Stimulated activated naive CD8-positive, alpha-beta T cell treated with anti-CD3 and anti-CD28 coated beads, Interleukin-15, Interleukin-2, amounts not matched to agents 100 U/mL and 50 U/mL, for 24 hours (primary cell): Measurements from ENCODE around the gene LPCAT1.

Experiments
- ATAC-seq: fragments of 150-1000 bp; cut with Tn5 transposase; one replicate; pipeline ENCODE4 v1.10.0; 2021
- DNase-seq: peaks from one replicate; pipeline ENCODE4 v3.0.0; 2021

The LPCAT1 gene

DNA sequence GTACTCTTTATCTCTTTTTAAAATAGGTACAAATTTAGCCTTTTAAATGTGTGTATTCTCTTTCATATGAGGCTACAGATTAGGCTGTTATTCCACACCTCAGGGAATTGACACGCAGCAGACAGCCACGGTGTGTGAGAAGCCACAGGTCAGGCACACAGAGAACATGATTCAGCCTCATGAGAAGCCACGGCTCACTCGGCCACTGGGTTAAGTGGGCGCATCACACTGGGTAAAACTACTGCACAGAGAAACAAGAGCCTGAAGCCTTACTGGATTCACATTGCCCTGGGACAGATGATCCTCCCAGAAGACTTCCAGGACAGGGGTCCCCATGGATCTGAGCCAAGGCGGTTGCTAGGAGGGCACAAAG is 28.2 kb downstream of the LPCAT1 start:
- ATAC-seq, result no peak
- DNase-seq, result no peak

DNA sequence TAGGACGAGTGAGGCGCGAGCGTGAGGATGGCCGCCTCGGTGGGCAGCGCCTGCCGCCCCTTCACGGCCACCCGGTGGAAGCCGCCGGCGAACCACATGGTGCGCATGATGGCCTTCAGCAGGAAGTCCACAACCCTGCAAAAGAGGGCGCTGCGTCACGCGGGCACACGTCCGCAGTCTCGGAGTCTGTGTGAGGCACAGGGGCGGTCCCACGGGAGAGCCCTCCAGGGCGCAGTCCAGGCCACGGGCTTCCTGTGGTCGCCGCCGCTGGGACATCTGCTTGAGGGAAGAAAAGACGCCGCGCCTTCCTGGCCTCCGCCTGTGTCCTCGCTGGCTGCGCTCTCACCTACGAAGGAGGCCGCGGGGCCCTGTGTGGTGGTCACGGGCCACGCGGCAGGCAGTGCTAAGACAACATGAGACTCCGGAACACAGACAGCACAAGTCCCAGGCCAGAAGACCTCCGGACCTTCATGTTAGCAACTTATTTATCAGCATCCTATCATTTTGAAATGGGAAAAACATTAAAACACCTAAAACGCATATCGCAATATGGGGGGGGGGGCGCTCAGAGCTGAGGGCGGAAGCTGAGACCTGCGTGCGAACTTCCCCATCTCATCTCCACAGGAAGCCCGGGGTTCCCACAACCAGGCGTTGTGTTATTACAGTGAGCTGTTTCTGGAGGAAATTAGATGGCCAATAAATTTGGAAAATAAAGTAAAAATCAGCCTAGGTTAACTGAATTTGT is 28.8 kb downstream of the LPCAT1 start:
- DNase-seq (peak; percentile 28), ATAC-seq (peak; percentile 15)

GRCh38 chr5:1493941-1494340 is 29.8 kb downstream of the LPCAT1 start:
- ATAC-seq (no peak), DNase-seq (no peak)

DNA sequence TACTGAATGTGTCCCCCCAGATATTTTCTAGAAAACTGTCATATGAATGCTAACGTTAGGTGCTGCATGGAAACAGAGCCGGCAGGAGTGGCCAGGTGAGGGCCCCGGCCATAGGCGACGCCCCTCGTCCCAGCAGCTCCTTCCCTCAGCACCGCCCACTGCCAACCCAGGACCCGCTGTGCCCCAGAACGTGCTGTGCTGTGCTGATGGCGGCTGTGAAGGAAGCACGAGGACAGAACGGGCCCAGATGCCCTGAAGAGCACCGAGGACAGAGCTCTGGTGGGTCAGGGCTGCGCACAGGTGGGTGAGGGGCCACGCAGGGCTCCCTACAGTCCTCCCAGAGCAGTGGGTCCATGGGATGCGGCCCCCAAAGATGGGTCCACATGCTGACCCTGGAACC is 30.3 kb downstream of the LPCAT1 start:
- no peak for ATAC-seq
- DNase-seq, result no peak

DNA sequence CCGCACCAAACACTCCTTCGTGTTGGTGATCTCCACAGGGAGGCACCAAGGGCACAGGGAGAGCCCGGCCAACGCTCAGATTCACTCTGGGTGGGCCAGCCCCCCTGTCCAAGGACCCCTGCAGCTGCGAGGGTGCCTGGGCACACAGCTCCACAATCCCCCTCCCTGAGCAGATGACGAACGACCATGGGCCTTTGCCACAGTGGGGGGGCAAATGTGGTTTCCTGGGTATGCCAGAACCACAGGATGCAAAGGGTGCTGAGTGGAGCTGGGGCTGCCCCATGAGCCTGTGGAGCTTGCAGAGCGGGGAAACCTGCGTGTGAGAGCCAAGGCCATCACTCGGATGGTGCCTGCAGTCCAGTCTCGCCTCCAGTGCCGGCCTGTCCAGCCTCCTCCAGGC is 31.0 kb downstream of the LPCAT1 start:
- ATAC-seq (peak; percentile 4), DNase-seq (peak; percentile 51)

GRCh38 chr5:1490376-1490775 is 33.4 kb downstream of the LPCAT1 start:
- no peak for ATAC-seq
- DNase-seq, result no peak

DNA sequence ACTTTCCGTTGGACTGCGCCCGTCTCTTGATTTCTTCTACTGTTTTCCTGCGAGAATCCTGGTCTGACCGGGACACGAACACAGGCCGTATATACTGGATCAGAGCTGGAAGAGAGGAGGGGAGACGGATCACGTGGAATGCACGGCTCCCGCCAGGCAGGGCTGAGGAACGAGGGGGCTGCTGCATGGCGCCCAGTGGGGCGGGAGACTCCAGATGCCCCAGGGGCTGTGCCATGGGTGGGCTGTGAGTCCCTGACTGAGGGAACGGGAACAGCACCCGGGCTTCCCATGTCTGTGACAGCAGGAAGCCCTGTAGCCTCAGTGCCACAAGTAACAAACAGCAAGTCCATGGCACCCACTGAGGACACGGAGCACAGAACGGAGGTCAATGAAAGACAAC is 34.0 kb downstream of the LPCAT1 start:
- ATAC-seq, result no peak
- DNase-seq, result no peak

- DNase-seq (peak; percentile 62), ATAC-seq (peak; percentile 85)
Observed at GRCh38 chr5:1488882-1489680, 34.7 kb downstream of the LPCAT1 start.

- no peak for DNase-seq
- ATAC-seq, result no peak
Observed at GRCh38 chr5:1487079-1487764, 36.5 kb downstream of the LPCAT1 start.

GRCh38 chr5:1486271-1486670 is 37.5 kb downstream of the LPCAT1 start:
- ATAC-seq (no peak), DNase-seq (no peak)

GRCh38 chr5:1485579-1486118 is 38.1 kb downstream of the LPCAT1 start:
- DNase-seq, result no peak
- ATAC-seq, result no peak

GRCh38 chr5:1484730-1485578 is 38.8 kb downstream of the LPCAT1 start:
- ATAC-seq (peak; percentile 38), DNase-seq (peak; percentile 55)

DNA sequence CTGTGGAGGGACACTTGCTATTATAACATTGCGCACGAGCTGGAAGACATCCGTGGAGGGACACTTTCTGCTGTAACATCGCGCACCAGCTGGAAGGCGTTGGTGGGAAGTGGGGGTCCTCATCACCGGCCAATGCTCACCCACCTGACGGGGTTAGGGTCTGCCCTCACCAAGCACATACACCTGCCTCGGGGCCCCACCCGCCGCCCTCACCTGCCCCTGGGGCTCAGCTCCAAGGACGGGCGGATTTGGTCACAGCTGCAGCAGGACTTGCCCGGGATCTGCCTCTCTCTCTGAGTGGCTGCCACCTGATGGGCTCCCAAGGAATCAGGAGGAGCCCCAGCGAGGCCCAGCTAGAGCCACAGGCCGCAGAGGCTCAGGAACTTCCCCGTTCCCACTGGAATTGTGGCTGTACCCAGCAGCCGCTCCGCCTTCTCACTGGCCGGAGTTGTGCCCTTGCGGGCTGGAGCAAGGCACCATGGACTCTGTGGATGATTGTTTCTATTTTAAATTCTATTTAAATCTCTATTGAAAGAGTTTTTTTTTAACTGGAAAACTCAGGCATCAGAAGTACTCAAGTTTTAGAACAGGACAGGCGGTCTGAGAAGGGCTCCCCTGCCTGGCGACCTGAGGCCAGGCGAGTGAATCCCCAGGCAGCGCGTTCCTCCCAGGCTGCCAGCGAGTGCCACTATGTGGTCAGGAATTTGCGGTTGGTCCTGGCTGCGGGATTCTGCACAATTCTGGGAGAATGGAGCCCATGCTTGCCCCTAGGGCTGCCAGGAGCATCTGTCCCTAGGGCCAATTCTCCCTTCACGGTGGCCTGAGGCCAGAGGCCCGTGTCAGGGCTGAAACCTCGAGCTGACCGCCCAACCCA is 39.7 kb downstream of the LPCAT1 start:
- ATAC-seq (no peak), DNase-seq (no peak)

DNA sequence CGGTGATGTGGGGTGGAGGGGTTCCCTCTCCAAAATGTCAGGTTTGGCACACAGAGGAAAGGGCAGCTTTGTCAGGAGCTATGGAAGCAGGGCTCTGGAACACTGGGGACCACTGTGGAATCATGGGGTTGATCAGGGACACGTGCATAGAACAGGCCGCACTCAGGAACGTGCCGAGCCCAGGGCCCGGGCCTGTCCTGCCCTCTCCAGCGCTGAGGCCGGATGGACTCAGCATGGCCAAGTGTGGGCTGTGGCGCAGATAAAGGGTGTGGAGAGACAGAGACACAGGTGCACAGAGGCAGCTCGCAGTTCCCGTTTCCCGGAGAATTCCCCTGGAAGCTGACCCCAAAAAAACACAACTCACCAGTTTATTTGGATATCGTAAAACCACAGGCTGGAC is 40.7 kb downstream of the LPCAT1 start:
- ATAC-seq, result no peak
- DNase-seq, result no peak

DNA sequence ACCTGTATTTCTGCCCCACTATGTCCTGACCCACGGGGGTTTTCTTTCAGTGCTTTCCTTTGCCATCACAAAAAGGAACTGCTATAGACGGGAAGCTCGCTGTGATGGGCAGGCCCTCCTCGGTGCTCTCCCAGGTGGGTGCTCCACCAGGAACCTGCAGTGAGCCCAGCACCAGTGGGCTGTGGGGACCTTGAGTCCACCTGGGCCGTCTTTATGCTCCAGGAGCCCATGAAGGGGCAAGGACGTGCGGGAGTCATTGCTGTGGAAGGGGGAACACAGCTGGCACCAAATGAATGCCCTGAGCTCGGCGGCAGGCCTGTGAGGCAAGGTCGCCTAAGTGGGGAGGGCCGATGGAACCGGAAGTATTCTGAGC is 41.8 kb downstream of the LPCAT1 start:
- DNase-seq (no peak), ATAC-seq (no peak)

- DNase-seq (no peak), ATAC-seq (no peak)
Observed at GRCh38 chr5:1481266-1481958, 42.3 kb downstream of the LPCAT1 start.

DNA sequence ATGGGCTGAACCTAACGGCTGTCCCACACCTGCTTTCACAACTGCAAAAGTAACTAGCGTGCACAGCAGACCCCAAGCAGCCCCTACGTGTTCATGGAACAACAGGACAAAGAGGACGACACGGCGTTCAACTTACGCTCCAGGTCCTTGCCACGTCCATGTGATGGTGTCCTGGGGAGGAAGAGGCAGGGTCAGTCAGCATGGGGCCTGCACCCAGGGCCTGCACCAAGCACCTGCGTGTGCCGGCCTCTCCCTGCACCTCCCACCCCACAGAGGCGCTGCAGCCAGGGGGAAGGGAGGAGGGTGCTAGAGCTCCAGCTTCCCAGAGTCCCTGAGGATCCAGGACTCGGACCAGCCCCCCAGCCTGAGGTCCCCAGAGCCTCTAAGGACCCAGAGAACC is 43.0 kb downstream of the LPCAT1 start:
- DNase-seq, result no peak
- ATAC-seq, result no peak

DNA sequence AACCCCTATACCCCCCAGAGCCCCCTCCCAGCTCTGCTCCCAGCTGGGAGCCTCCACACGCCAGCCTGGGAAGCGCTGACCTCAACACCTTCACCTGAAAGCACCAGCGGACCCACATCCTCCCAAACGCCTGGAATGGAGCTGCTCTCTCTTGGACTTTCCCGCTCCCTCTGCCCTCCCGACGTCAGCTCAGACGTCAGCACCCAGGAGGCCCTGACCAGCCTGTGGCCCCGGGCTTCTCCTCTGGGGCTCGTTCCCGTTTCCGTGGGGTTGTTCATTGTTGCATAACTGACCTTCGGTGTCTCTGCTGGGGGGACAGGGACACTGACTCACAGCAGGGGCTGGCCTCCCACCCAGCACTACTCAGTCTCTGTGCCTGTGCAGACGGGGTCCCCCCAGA is 43.5 kb downstream of the LPCAT1 start:
- ATAC-seq, result no peak
- DNase-seq, result no peak

DNA sequence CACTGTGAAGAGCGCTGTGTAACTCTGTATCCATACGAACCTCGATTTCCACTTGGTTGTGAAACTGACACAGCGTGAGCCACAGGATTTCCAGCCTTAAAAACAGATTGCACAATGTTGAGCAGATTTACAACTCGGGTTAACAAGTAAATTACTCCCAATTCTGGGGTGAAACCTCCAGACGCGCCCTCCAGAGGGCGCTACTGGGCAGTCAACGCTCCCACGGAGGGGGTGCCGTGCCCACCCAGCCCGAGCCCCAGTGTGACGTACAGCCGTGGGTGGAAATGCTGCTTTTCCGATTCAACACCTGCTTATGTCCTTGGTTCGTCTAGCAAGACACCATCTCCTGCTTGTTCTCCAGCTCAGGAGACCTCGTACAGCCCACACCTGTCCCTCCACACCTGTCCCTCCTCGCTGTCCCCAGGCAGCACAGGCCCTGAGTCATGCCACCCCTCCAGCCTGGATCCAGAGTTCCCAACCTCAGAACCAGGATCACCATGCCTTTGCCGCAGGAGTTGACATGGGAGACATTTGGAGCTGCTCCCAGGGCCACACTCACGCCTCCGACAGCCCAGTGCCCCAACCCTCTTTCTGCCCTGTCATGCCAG is 44.1 kb downstream of the LPCAT1 start:
- DNase-seq (peak; percentile 67), ATAC-seq (peak; percentile 14)

- no peak for ATAC-seq
Observed at GRCh38 chr5:1479066-1479465, 44.7 kb downstream of the LPCAT1 start.

More at GRCh38 chr5:1479066-1479465, 44.7 kb downstream of the LPCAT1 start:
- DNase-seq, result no peak
